Stimulated activated CD4-positive, alpha-beta T cell treated with anti-CD3 and anti-CD28 coated beads, Interleukin-1b, Interleukin-23, amount 100 ng/mL, for 24 hours (primary cell): ENCODE results near the gene PRRX1.

Experiments used
- DNase-seq, 4 experiments: peaks; one replicate each; pipeline ENCODE4 v3.0.0-alpha.2; 2020; ENCODE audit warnings: low read depth in 4 of 4, low spot score in 1 of 4

Gene PRRX1

GRCh38 chr1:170663404-170664092 lies 383 bp upstream of the PRRX1 start:
- DNase-seq = no peak

DNA sequence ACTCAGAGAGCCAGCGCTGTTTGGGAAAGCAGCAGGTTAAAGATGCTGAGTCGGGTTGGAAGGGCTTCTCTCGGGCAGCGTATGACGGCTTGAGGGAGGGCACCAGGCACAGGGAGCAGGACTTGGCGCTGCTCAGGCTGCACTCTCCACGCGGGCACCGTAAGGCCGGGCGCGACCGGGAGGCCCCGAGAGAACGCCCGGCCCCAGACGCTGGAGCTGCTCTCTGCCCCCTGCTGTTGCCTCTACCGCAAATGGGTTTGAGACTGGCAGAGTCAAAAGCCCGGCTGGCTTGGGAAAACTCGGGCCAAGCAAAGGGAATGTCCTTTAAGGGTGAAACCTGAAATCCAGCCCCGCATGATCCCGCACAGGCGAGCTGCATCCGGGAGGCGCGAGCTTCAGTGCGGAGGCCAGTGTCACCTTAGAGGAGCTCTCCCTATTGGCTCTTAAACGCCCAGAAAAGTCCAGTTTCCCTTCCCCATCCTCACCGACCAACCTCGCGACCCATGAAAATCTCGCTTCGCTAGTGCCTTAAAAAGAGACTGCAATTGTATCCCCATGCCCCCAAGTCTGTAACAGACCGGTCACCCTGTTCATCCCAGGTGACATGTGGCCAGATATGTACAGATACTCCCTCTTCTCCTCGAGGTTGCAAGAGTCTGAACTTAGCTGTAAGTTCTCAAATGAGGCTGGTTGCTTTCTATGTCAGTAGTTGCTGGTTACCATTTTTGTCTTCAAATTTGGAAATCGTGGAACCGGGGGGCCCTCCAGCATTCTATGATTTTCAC lies 1.1 kb downstream of the PRRX1 start:
- no peak for DNase-seq

DNA sequence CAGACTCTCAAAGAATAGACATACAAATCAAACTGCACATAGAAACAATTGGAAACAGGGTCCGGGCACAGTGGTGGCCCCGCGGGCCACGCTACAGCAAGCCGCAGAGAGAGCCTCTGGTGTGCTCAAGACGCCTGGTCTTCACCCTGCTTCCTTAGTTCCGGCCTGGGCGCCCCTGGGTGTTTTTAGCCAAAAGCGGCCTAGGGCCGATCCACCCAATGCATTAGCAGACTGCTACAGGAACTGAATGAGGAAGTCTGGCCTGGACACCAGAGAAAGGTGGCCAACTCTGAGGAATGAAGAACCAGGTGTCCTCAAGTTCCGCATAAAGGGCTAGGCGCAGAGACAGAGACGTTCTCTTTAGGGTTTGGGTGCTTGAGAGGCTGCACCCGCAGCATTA lies 1.7 kb downstream of the PRRX1 start:
- no peak for DNase-seq

DNA sequence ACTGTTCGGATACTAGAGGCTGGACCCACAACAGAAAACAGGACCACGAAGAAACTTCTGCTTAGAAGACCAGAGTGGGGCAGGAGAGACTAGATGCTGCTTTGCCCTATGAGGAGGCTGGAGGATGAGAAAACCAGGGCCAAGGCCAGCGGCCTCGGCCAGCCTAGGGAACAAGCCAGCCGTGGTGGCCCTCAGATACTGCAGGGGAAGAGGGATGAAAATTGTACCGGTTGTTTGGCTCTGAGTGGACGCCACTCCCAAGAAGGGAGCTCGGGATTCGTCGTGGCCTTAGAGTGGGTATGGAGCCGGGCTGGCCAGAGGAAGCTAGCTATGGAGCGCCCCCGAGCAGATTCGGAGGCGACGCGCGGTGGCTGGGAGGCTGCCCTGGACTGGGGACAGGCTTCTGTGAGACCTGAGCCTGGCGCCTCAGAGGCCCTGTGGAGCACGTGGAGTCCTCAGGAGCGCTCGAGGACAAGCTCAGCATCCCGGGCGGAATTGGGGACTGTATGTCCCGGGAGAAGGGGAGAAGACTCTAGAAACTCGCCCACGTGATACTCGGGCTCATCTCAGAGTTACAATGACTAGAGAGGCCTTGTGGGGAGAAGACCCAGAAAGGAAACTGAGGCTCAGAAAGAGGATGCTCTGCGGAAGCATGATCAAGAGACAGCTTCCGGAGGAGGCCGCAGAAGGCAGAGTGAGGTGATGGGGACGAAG lies 2.8 kb downstream of the PRRX1 start:
- DNase-seq = no peak

GRCh38 chr1:170668209-170669106 lies 4.5 kb downstream of the PRRX1 start:
- DNase-seq = no peak

GRCh38 chr1:170669107-170669445 lies 5.1 kb downstream of the PRRX1 start:
- DNase-seq = no peak

DNA sequence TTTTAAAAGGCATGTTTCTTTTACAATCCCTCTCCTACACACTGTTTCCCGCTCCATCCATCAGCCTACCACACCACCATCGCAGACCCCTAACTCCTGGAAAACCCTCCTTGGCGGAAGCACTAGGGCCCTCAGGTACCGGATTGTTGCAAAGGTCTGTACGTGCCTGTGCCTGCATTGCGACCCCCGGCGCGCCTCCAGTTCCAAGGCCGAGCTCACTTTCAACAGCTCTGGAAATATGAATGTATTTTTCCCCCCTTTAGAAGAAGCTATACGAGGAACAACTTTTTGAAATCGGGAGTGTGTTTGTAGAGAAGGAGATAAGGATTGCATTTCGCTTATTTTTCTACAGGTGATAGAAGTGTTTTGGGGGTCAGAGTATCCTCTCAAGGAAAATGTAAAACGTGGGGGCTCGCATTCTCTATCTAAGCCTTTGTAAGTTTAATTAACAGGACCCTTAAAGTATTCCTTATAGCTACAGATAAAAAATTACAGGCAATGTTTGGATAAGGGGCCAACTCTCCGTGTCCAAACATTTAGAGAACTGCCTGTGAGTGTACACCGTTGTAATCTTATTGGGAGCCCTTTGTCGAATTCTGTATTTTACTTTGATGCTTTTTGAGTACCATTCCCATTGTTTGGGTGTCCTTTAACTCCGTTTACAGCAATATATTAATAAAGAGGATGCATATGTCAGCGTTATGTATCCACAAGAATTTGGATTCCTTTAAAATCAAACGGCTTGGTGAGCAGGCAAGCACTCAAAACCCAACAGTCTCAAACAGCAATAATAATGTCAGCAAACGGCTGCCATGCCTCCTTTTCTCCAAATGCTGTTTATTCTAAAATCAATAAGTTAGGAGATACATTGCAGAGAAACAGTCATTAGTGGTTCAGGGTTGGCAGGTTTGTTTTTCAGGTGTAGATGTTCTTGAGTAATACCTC lies 5.9 kb downstream of the PRRX1 start:
- DNase-seq = no peak

- peak in 1 of 4 experiments; percentile 28 for DNase-seq
Observed at GRCh38 chr1:170670802-170671628, 7.1 kb downstream of the PRRX1 start.

- DNase-seq = no peak
Observed at GRCh38 chr1:170671629-170671963, 7.7 kb downstream of the PRRX1 start.

- no peak for DNase-seq
Observed at GRCh38 chr1:170672316-170672715, 8.4 kb downstream of the PRRX1 start.

DNA sequence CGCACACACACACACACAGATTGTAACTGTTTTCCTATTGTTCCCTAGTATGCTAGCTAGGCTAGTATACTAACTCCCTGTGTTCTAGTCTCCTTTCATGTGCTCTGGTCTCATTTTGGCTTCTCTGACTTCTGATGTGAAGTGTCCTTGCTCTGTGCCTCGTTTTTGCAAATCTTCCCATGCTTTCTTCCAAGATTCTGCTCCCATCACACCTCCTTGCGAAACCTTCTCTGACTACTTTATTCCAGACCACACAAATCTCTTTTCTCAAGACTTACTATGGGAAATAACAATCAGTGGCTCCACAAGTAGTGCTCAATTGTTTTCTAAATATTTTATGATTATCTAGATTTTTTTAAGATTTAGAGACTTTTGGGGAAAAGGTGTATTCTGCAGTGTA lies 10.3 kb downstream of the PRRX1 start:
- no peak for DNase-seq

GRCh38 chr1:170674986-170675385 lies 11.1 kb downstream of the PRRX1 start:
- no peak for DNase-seq

- no peak for DNase-seq
Observed at GRCh38 chr1:170675865-170676264, 11.9 kb downstream of the PRRX1 start.

- DNase-seq = no peak
Observed at GRCh38 chr1:170676628-170677027, 12.7 kb downstream of the PRRX1 start.

GRCh38 chr1:170678027-170678600 lies 14.2 kb downstream of the PRRX1 start:
- DNase-seq = no peak

DNA sequence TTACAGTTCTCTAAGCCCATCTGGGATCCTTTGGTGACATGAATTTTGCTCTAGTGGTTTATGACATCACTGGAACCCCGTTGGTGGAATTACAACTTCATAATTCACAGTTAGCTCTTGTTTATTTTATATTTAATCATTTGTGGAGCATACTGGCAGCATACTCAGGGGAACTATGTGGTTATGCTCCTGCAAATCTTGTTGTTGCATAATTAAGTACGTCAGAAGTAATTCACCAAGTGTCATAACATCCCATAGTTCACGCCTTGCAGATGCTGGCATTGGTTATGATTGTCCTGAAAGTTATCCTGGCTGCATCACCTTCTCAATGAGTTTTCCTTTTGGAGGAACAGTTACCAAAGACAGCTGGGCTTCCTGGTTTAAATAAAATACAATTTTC lies 16.5 kb downstream of the PRRX1 start:
- DNase-seq = no peak

DNA sequence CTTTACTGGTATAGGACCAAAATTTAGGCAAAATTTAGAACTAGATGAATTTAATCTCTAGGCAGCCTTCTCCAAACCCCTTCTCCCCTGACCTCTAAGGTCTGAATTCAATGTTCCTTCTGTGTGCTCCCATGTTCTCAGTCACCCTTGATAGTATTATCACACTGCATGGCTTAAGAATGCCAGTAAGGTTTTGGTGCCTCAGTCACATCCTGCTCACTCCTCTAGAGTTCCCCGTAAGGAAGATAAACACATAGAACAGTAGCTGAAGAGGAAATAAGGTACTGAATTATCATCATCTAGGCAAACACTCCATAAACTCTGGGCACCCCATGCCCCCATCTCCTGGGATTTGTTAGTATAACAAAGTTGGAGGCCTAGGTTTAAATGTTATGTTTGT lies 18.2 kb downstream of the PRRX1 start:
- no peak for DNase-seq

DNA sequence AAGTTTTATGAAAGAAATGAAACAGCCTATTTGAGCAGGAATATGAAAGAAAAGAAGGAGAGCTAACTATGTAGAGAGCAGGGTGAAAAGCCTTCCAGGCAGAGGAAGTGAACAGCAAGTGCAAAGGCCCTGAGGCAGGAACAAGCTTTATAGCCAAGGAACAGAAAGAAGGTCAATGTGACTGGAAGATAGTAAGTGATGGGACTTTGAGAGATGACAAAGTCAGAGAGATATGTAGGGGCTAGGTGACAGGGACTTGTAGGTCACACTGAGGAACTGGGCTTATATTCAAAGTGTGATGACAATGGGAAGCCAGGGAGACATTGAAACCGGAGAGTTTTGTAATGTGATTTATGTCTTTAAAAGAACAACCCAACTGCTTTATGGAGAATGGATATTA lies 18.9 kb downstream of the PRRX1 start:
- no peak for DNase-seq

DNA sequence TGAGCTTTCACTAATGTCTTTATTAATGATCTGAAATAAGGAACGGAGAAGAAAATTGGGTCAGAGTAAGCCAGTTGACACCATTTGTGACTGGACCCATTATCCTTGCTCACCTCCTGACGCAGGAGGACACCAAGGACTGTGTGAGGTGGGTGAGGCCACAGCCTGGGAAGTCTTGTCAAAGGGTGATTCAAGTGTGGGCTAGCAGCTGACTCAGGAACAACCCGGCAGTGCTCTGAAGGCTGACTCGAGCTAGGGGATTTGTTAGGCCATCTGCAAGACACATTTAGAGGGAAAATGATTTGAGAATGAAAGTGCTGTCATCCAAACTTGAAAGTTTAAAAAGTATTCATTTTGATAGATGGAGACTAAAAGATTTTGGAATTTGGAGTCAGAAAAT lies 21.2 kb downstream of the PRRX1 start:
- no peak for DNase-seq
